Gastroesophageal sphincter (tissue), 4 donors: ENCODE measurements around the gene ATP2B2. TPM values are rescaled to one million over a fixed set of nuclear protein-coding genes. Genes with fewer than 3 reads are reported as not detected.

Experiments
- ATAC-seq: fragments of 150-250 bp; one replicate; pipeline ENCODE4 v1.9.1; 2016; ENCODE audit warnings: mild to moderate bottlenecking, moderate library complexity
- H3K27ac ChIP-seq, 4 donors: fragments of 200-600 bp; sonication (generic) in 3 of 4; 1 replicate in 3 of 4; 2 replicates in 1 of 4; pipeline ENCODE4 v1.5.1; 2016 to 2019
- H3K27me3 ChIP-seq: fragments of 200-600 bp; sonication (generic); one replicate; pipeline ENCODE4 v1.5.1; 2019
- H3K36me3 ChIP-seq, 2 donors: fragments of 200-600 bp; sonication (generic); one replicate each; pipeline ENCODE4 v1.5.1; 2019; ENCODE audit warnings: control low read depth in 1 of 2
- H3K4me1 ChIP-seq, 3 donors: fragments of 200-600 bp; sonication (generic); 1 replicate in 2 of 3; 2 replicates in 1 of 3; pipeline ENCODE4 v1.5.1; 2016 to 2019; ENCODE audit warnings: control low read depth in 2 of 3
- H3K4me3 ChIP-seq, 2 donors: fragments of 200-600 bp; sonication (generic); one replicate each; pipeline ENCODE4 v1.5.1; 2019; ENCODE audit warnings: mild to moderate bottlenecking in 1 of 2, moderate library complexity in 1 of 2
- H3K9me3 ChIP-seq, 3 donors: fragments of 200-600 bp; sonication (generic); one replicate each; pipeline ENCODE4 v1.5.1; 2017 to 2019; ENCODE audit warnings: control low read depth in 2 of 3
- CTCF ChIP-seq, 4 experiments: fragments of 200-600 bp in 2 of 4; fragments of 450-650 bp in 2 of 4; sonication (generic) in 1 of 4; IDR thresholded peaks; one replicate each; pipeline ENCODE4 v1.5.1; 2017 to 2019; ENCODE audit warnings: antibody characterized with exemption in 4 of 4, mild to moderate bottlenecking in 2 of 4, moderate library complexity in 2 of 4
- EP300 ChIP-seq: sonication (generic); formaldehyde crosslinking; IDR thresholded peaks from one replicate; pipeline ENCODE4 v1.6.1; 2017; ENCODE audit warnings: antibody characterized with exemption, mild to moderate bottlenecking
- POLR2A ChIP-seq, 2 donors: fragments of 450-650 bp; IDR thresholded peaks; one replicate each; pipeline ENCODE4 v1.6.1; 2017; ENCODE audit warnings: antibody characterized with exemption in 2 of 2, mild to moderate bottlenecking in 2 of 2, moderate library complexity in 1 of 2
- POLR2AphosphoS5 ChIP-seq: sonication (generic); formaldehyde crosslinking; IDR thresholded peaks from one replicate; pipeline ENCODE4 v1.6.1; 2017; ENCODE audit warnings: antibody characterized with exemption
- WGBS, 2 donors: methylation state at CpG; one replicate each; pipeline ENCODE4 v1.1.5; 2018; ENCODE audit warnings: low coverage in 1 of 2; 5-methylcytosine and 5-hydroxymethylcytosine counted together
- total RNA-seq, 4 donors: library from RNA; depleted of rRNA; stranded (reverse); fragments of >200 nt; gene quantifications; one replicate each; pipeline ENCODE4 v1.1.0, GENCODE V29; 2016

The ATP2B2 gene
- total RNA-seq, 4 donors from 2014 or later, result 0.13 to 0.30 (median 0.27) TPM; not detected in 1

GRCh38 chr3:10283638-10284037 lies 221.7 kb downstream of the ATP2B2 start:
- Histone ChIP-seq H3K4me3 (no peak overlapping the region), H3K4me1 (no peaks in the 10 kb centered on the region), H3K27ac (no peak overlapping the region), H3K36me3 (peaks cover 0 to 78% of the 10 kb centered on the region in 2 donors), H3K9me3 (no peaks in the 10 kb centered on the region), H3K27me3 (no peaks in the 10 kb centered on the region)
- ATAC-seq, result no peak
- 24 to 49% methylated on average over 2 to 3 of the region's 5 CpGs for WGBS, 2 donors
- TF ChIP-seq EP300 (no peak), POLR2AphosphoS5 (no peak), CTCF (IDR thresholded peaks at IDR 0.05) (no peak), POLR2A (IDR thresholded peaks at IDR 0.05) (no peak)

GRCh38 chr3:10281951-10282350 lies 223.4 kb downstream of the ATP2B2 start:
- no peak for ATAC-seq
- no peaks in the 10 kb centered on the region for H3K4me1 ChIP-seq
- no peak for TF ChIP-seq EP300
- no peak for TF ChIP-seq CTCF (IDR thresholded peaks at IDR 0.05)
- TF ChIP-seq POLR2A (IDR thresholded peaks at IDR 0.05), result no peak
- TF ChIP-seq POLR2AphosphoS5, result no peak
- no peak overlapping the region for H3K4me3 ChIP-seq
- 67 to 81% methylated on average over 3 of the region's 5 CpGs for WGBS, 2 donors
- peaks cover 0 to 87% of the 10 kb centered on the region in 2 donors for H3K36me3 ChIP-seq
- no peaks in the 10 kb centered on the region for H3K27me3 ChIP-seq
- no peaks in the 10 kb centered on the region for H3K9me3 ChIP-seq
- no peak overlapping the region for H3K27ac ChIP-seq

GRCh38 chr3:10280571-10280970 lies 224.8 kb downstream of the ATP2B2 start:
- WGBS, 2 donors, result 69 to 84% methylated on average over 4 to 5 of the region's 6 CpGs
- H3K4me1 ChIP-seq, result no peaks in the 10 kb centered on the region
- TF ChIP-seq POLR2A (IDR thresholded peaks at IDR 0.05), result no peak
- no peak for TF ChIP-seq CTCF (IDR thresholded peaks at IDR 0.05)
- no peak for ATAC-seq
- no peak overlapping the region for H3K27ac ChIP-seq
- peaks cover 0 to 89% of the 10 kb centered on the region in 2 donors for H3K36me3 ChIP-seq
- no peaks in the 10 kb centered on the region for H3K9me3 ChIP-seq
- H3K27me3 ChIP-seq, result no peaks in the 10 kb centered on the region
- H3K4me3 ChIP-seq, result no peak overlapping the region

GRCh38 chr3:10280177-10280529 lies 225.2 kb downstream of the ATP2B2 start:
- no peak for ATAC-seq
- Histone ChIP-seq H3K4me3 (no peak overlapping the region), H3K27ac (no peak overlapping the region), H3K9me3 (no peaks in the 10 kb centered on the region), H3K4me1 (no peaks in the 10 kb centered on the region), H3K27me3 (no peaks in the 10 kb centered on the region), H3K36me3 (peaks cover 0 to 90% of the 10 kb centered on the region in 2 donors)
- TF ChIP-seq CTCF (IDR thresholded peaks at IDR 0.05) (no peak), POLR2A (IDR thresholded peaks at IDR 0.05) (no peak)
- WGBS, 2 donors, result 71 to 75% methylated on average over 1 to 3 of the region's 5 CpGs

- H3K27ac ChIP-seq, result no peak overlapping the region
- TF ChIP-seq POLR2A (IDR thresholded peaks at IDR 0.05) (no peak), POLR2AphosphoS5 (no peak), EP300 (no peak), CTCF (IDR thresholded peaks at IDR 0.05) (no peak)
- no peak overlapping the region for H3K4me3 ChIP-seq
- H3K27me3 ChIP-seq, result no peaks in the 10 kb centered on the region
- no peak for ATAC-seq
- WGBS, 2 donors, result 86 to 89% methylated on average over 6 to 9 of the region's 13 CpGs
- H3K36me3 ChIP-seq, result peaks cover 0 to 93% of the 10 kb centered on the region in 2 donors
- H3K4me1 ChIP-seq, result peaks cover 0 to under 1% (median under 1%) of the 10 kb centered on the region in 3 donors
- H3K9me3 ChIP-seq, result no peaks in the 10 kb centered on the region
These were observed 225.8 kb downstream of the ATP2B2 start for GRCh38 chr3:10279384-10280176.
